ENCODE measurements around the gene MEX3A.

- TF ChIP-seq CEBPB (IDR thresholded peaks at IDR 0.05) (no peak), TCF12 (IDR thresholded peaks at IDR 0.05; ENCODE audit: low read depth) (no peak), EP300 (IDR thresholded peaks at IDR 0.05; ENCODE audit: borderline replicate concordance) (no peak), NFIC (IDR thresholded peaks at IDR 0.05) (no peak), TAF1 (IDR thresholded peaks at IDR 0.05; ENCODE audit: low read depth) (no peak), RAD21 (IDR thresholded peaks at IDR 0.05; ENCODE audit: low read depth) (no peak), FOXM1 (IDR thresholded peaks at IDR 0.05; ENCODE audit: borderline replicate concordance, low read depth) (no peak), TEAD4 (IDR thresholded peaks at IDR 0.05) (no peak)
- TF ChIP-seq, protein P1, sequence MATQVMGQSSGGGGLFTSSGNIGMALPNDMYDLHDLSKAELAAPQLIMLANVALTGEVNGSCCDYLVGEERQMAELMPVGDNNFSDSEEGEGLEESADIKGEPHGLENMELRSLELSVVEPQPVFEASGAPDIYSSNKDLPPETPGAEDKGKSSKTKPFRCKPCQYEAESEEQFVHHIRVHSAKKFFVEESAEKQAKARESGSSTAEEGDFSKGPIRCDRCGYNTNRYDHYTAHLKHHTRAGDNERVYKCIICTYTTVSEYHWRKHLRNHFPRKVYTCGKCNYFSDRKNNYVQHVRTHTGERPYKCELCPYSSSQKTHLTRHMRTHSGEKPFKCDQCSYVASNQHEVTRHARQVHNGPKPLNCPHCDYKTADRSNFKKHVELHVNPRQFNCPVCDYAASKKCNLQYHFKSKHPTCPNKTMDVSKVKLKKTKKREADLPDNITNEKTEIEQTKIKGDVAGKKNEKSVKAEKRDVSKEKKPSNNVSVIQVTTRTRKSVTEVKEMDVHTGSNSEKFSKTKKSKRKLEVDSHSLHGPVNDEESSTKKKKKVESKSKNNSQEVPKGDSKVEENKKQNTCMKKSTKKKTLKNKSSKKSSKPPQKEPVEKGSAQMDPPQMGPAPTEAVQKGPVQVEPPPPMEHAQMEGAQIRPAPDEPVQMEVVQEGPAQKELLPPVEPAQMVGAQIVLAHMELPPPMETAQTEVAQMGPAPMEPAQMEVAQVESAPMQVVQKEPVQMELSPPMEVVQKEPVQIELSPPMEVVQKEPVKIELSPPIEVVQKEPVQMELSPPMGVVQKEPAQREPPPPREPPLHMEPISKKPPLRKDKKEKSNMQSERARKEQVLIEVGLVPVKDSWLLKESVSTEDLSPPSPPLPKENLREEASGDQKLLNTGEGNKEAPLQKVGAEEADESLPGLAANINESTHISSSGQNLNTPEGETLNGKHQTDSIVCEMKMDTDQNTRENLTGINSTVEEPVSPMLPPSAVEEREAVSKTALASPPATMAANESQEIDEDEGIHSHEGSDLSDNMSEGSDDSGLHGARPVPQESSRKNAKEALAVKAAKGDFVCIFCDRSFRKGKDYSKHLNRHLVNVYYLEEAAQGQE (IDR thresholded peaks at IDR 0.05; ENCODE audit: low read depth), result no peak
- TF ChIP-seq, protein P2, sequence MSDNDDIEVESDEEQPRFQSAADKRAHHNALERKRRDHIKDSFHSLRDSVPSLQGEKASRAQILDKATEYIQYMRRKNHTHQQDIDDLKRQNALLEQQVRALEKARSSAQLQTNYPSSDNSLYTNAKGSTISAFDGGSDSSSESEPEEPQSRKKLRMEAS (IDR thresholded peaks at IDR 0.05), result no peak
- TF ChIP-seq, protein P3, sequence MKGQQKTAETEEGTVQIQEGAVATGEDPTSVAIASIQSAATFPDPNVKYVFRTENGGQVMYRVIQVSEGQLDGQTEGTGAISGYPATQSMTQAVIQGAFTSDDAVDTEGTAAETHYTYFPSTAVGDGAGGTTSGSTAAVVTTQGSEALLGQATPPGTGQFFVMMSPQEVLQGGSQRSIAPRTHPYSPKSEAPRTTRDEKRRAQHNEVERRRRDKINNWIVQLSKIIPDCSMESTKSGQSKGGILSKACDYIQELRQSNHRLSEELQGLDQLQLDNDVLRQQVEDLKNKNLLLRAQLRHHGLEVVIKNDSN (IDR thresholded peaks at IDR 0.05), result no peak
Measured at GRCh38 chr1:156062189-156062588, 20.1 kb downstream of the MEX3A start.

Data from Ishikawa (cell line).